ENCODE data around the gene EHHADH. TPM values are rescaled to one million over a fixed set of nuclear protein-coding genes. Genes with fewer than 3 reads are reported as not detected.
A peak's percentile ranks its signal among the peaks of the same experiment; 100 is the strongest.

Gene EHHADH
- total RNA-seq, 4 donors from 2014 or later = 7.4 to 23.7 (median 15.6) TPM

DNA sequence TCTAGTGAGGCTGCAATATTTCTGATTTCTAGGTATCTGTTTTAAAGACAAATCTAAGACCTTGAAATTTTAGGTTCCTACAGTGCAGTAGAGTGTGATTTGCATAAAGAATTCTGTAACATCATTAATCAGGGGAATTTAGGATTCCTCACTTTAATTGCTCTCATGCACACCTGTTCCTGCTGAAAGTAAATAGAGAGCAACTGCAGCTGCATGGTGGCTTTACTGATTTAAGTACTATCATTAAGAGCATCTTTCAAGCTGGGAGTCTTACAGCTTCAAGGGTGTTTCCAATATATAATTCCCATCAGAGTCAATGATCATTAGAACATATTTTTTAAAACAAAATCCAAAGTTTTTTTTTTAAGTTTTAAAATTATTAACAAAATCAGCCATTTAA is 65.0 kb downstream of the EHHADH start:
- H3K36me3 ChIP-seq = no peaks in the 10 kb centered on the region
- H3K27me3 ChIP-seq = no peaks in the 10 kb centered on the region
- TF ChIP-seq, protein P1, sequence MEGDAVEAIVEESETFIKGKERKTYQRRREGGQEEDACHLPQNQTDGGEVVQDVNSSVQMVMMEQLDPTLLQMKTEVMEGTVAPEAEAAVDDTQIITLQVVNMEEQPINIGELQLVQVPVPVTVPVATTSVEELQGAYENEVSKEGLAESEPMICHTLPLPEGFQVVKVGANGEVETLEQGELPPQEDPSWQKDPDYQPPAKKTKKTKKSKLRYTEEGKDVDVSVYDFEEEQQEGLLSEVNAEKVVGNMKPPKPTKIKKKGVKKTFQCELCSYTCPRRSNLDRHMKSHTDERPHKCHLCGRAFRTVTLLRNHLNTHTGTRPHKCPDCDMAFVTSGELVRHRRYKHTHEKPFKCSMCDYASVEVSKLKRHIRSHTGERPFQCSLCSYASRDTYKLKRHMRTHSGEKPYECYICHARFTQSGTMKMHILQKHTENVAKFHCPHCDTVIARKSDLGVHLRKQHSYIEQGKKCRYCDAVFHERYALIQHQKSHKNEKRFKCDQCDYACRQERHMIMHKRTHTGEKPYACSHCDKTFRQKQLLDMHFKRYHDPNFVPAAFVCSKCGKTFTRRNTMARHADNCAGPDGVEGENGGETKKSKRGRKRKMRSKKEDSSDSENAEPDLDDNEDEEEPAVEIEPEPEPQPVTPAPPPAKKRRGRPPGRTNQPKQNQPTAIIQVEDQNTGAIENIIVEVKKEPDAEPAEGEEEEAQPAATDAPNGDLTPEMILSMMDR (IDR thresholded peaks at IDR 0.05) = no peak
- no peak for TF ChIP-seq POLR2A (IDR thresholded peaks at IDR 0.05)
- H3K9me3 ChIP-seq = no peaks in the 10 kb centered on the region
- H3K4me1 ChIP-seq = no peaks in the 10 kb centered on the region
- no peak overlapping the region for H3K27ac ChIP-seq
- no peak for DNase-seq
- intact Hi-C loops (cut with DNase I) = no loop called here
- H3K4me3 ChIP-seq (replicated peaks in 1 of 3) = no peak overlapping the region

DNA sequence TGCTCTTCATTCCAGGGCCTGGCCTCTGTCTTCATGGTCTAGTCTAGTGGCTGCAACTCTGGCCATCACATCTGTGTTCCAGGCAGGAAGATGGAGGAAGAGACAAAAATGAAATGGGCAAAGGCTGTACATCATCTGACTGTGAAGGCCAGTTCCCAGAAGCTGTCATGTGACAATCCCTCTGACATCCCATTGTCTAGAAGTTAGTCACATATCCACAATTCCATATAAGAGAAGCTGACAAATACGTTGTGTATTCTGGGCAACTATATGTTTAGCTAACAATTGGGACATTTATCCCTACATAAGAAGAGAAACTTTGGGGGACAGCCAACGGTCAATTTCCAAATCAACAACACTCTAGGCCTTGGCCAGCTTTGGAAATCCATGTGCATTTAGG is 66.5 kb downstream of the EHHADH start:
- no peaks in the 10 kb centered on the region for H3K4me1 ChIP-seq
- 81 to 94% methylated on average over 2 of the region's 2 CpGs for WGBS, 2 donors
- no peaks in the 10 kb centered on the region for H3K27me3 ChIP-seq
- no peaks in the 10 kb centered on the region for H3K36me3 ChIP-seq
- no peak for DNase-seq
- intact Hi-C loops (cut with DNase I) = no loop called here
- no peak overlapping the region for H3K4me3 ChIP-seq (replicated peaks in 1 of 3)
- no peak for TF ChIP-seq POLR2A (IDR thresholded peaks at IDR 0.05)
- no peak overlapping the region for H3K27ac ChIP-seq
- no peaks in the 10 kb centered on the region for H3K9me3 ChIP-seq

DNA sequence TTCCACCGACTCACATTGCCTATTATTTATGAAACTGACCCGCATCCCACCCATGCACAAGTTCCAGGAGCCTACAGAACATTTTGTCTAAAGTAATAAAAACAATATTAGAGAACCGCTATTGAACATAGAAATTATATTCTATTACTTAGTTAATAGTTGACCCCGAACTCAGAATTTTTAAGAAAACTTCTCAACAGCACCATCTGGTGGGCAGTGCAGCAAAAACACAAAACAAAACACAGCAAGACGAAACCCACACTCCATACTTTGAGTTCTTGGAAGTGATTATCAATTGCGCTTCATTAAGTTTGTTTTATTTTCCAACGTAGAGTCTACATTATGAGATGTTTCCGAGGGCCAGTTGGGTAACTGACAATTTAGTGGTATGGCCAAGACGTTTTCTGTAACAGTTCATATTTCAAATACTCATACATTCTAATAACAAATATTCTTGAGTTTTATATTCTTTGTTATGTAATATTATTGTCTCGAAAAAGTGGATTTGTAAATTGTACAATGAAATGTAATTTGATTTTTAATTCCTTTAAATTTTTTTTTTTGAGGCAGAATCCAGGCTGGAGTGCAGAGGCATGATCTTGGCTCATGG is 77.0 kb downstream of the EHHADH start:
- no peak overlapping the region for H3K4me3 ChIP-seq (replicated peaks in 1 of 3)
- H3K36me3 ChIP-seq = no peaks in the 10 kb centered on the region
- no peak overlapping the region for H3K27ac ChIP-seq
- intact Hi-C loops (cut with DNase I) = loop anchor here (5.0 kb wide), 1 partner anchor 305 kb away; no protein-coding TSS in a partner anchor
- TF ChIP-seq, protein P1 (IDR thresholded peaks at IDR 0.05) = peak; percentile 30 to 63 (median 46)
- TF ChIP-seq POLR2A (IDR thresholded peaks at IDR 0.05) = no peak
- H3K9me3 ChIP-seq = no peaks in the 10 kb centered on the region
- no peaks in the 10 kb centered on the region for H3K4me1 ChIP-seq
- 17 to 20% methylated on average over 10 of the region's 10 CpGs for WGBS, 2 donors
- H3K27me3 ChIP-seq = no peaks in the 10 kb centered on the region
- DNase-seq = peak; percentile 10 to 27

DNA sequence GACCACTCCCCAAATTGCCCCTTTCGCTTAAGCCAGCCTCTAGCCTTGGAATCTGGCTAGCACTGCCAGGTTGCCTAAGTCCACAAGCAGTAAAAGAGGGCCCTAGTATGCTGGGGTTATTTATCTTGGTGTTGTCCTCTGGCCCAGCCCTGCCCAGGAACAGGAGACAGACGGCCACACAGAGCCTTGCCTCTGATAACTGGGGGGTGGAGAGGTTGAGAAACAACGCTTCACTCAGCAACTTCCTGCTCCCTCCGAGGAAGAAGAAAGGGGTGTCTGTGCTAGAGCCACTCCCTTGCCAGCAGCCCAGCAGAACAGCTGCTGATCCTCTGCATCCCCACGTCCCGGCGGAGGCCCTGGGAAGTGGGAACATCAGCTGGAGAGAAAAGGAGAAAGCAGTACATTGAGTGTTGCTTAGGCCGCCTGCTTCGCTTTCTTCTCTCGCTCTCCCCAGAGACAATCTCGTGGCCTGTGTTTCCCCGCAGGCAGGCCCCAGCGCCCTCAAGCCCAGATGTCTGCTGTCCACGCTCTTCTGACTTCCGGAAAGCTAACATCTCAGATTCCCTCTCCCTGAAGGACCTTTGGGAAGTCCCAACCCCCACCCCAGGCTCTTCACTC is 78.4 kb downstream of the EHHADH start:
- no peaks in the 10 kb centered on the region for H3K9me3 ChIP-seq
- H3K4me1 ChIP-seq = no peaks in the 10 kb centered on the region
- intact Hi-C loops (cut with DNase I) = loop anchor here (5.0 kb wide), 1 partner anchor 303 kb away; no protein-coding TSS in a partner anchor
- no peak overlapping the region for H3K27ac ChIP-seq
- no peaks in the 10 kb centered on the region for H3K27me3 ChIP-seq
- 52 to 59% methylated on average over 15 of the region's 15 CpGs for WGBS, 2 donors
- TF ChIP-seq, protein P1 (IDR thresholded peaks at IDR 0.05) = no peak
- TF ChIP-seq POLR2A (IDR thresholded peaks at IDR 0.05) = no peak
- no peaks in the 10 kb centered on the region for H3K36me3 ChIP-seq
- no peak for DNase-seq
- no peak overlapping the region for H3K4me3 ChIP-seq (replicated peaks in 1 of 3)

DNA sequence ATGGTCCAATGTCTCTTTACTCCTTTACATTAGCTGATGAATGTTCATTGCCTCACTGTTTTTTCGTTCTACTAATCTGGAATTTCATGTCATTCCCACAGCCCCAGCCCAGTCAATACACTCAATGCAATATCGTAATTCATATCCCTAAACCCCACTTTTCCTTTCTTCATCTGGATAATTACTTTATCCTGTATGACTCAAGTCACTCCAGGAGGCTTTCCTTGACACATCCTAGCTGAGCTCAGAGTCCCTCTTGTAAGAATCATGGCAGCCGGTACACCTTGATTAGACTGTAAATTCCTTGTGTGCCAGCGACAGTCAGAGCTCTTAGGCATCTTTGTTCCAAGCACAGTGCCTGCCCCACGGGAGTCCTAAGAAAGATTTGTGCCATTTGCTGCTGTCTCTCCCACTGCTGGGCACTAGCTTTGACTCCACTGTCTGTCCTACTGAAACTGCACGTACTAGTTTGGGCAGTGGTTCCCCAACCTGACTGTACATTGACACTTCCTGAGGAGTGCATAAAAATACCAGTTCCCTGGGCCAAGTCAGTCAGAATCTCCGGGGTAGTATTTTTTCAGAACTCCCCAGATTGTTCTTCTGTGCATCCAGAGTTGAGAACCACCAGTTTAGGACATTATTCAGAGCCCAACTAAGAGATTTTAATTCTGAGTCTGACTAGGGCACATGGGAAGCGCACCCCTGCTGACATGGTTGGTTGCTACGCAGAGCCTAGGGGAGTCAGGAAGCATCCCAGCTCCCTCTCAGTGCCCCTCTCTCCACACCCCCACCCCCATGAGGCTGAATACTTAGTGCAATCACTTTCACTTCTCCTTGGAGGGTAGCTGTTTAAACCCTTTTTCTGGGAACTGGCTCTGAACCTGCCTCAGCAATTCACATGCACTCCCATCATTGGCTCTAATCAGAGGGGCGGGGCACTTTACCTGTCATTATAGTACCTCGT is 81.5 kb downstream of the EHHADH start:
- H3K36me3 ChIP-seq = no peaks in the 10 kb centered on the region
- WGBS, 2 donors = 79 to 81% methylated on average over 11 of the region's 11 CpGs
- intact Hi-C loops (cut with DNase I) = no loop called here
- no peaks in the 10 kb centered on the region for H3K4me1 ChIP-seq
- H3K27me3 ChIP-seq = no peaks in the 10 kb centered on the region
- no peak overlapping the region for H3K4me3 ChIP-seq (replicated peaks in 1 of 3)
- H3K27ac ChIP-seq = no peak overlapping the region
- no peak for DNase-seq
- TF ChIP-seq POLR2A (IDR thresholded peaks at IDR 0.05) = no peak
- TF ChIP-seq, protein P1 (IDR thresholded peaks at IDR 0.05) = no peak
- H3K9me3 ChIP-seq = no peaks in the 10 kb centered on the region

Measured in thyroid gland (tissue), 4 donors.